Stimulated activated CD4-positive, alpha-beta T cell treated with anti-CD3 and anti-CD28 coated beads, Interleukin-12 subunit alpha, Interleukin-12 subunit beta, amount 100 ng/mL, for 48 hours (primary cell): ENCODE data around the gene PRRT2.
"Not testable (repeated sequence)": the region's sequence is repeated elsewhere in the genome, so short reads cannot be mapped to it uniquely, and the experiment has no call there.

Experiments used
- DNase-seq, 3 donors: peaks; one replicate each; pipeline ENCODE4 v3.0.0-alpha.2; 2020; ENCODE audit warnings: low read depth in 2 of 3, low spot score in 1 of 3

The PRRT2 gene

DNA sequence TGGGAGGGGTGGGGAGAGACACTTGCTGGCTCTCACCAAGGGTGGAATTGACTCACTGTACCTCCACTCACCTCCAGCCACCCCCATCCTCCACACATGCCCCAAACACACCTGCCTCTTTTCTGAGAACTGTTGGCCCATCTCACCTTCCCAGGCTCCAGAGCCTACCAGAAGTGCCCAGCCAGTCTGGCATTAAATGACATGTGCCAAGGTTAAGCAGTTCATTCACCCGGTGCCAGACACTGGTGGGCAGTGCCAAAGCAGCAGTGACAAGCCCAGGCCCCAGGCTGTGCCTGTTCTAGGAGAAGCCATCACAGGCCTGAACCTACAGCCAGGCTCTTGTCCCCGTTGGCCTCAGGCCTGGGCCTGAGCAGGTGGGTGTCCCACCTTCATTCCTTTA, 19.5 kb downstream of the PRRT2 start:
- DNase-seq: no peak

GRCh38 chr16:29833219-29833618, 21.2 kb downstream of the PRRT2 start:
- DNase-seq: not testable (repeated sequence)

- no peak for DNase-seq
Observed at GRCh38 chr16:29834079-29834478, 22.1 kb downstream of the PRRT2 start.

DNA sequence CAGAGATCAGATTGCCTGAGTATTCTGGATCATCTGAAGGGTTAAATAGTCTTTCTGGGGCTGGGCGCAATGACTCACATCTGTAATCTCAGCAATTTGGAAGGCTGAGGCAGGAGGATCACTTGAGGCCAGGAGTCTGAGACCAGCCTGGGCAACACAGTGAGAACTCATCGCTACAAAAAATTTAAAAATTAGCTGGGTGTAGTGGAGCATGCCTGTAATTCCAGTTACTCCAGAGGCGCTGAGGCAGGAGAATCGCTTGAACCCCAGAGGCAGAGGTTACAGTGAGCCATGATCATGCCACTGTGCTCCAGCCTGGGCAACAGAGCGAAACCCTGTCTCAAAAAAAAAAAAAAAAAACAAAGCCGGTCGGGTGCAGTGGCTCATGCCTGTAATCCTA, 23.9 kb downstream of the PRRT2 start:
- DNase-seq: no peak

DNA sequence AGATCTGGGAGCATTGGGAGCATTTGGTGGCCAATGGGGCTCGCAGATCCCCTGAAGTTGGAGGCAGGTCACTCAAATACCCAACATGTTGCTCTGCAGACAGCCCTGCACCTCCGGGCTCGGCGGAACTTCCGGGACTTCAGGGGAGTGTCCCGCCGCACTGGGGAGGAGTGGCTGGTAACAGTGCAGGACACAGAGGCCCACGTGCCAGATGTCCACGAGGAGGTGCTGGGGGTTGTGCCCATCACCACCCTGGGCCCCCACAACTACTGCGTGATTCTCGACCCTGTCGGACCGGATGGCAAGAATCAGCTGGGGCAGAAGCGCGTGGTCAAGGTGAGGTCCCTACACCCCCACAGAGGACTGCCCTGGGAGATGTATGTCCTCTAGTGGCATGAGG, 24.6 kb downstream of the PRRT2 start:
- DNase-seq: no peak

DNA sequence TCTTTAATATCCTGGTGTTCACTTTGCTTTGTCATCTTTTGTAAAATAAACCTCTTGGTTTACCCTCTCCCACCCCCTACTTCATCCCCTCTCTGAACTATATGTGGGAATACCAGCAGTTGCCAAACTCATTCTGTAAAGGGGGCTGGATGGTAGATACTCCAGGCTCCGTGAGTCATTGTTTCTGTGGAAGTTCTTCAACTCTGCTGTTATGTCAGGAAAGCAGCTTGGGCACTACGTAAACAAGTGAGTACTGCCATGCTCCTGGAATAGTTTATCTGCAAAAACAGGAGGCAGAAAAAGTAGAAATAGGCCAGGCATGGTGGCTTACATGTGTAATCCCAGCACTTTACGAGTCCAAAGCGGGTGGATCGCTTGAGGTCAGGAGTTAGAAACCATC, 25.8 kb downstream of the PRRT2 start:
- DNase-seq: no peak

- DNase-seq: no peak
Observed at GRCh38 chr16:29839822-29840221, 27.8 kb downstream of the PRRT2 start.

DNA sequence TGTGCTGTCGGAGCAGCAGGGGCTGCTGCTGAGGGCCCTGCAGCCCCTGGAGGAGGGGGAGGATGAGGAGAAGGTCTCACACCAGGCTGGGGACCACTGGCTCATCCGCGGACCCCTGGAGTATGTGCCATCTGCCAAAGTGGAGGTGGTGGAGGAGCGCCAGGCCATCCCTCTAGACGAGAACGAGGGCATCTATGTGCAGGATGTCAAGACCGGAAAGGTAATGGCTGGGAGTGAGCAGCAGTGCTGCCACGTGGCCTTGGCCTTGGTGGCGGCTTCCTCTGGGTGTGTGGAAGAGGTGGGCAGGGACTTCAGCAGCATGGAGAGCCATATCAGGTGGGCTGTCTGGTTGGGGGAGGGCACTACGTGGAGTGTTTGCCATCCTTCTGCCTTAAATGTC, 28.2 kb downstream of the PRRT2 start:
- DNase-seq: no peak

GRCh38 chr16:29841631-29842030, 29.6 kb downstream of the PRRT2 start:
- DNase-seq: no peak

DNA sequence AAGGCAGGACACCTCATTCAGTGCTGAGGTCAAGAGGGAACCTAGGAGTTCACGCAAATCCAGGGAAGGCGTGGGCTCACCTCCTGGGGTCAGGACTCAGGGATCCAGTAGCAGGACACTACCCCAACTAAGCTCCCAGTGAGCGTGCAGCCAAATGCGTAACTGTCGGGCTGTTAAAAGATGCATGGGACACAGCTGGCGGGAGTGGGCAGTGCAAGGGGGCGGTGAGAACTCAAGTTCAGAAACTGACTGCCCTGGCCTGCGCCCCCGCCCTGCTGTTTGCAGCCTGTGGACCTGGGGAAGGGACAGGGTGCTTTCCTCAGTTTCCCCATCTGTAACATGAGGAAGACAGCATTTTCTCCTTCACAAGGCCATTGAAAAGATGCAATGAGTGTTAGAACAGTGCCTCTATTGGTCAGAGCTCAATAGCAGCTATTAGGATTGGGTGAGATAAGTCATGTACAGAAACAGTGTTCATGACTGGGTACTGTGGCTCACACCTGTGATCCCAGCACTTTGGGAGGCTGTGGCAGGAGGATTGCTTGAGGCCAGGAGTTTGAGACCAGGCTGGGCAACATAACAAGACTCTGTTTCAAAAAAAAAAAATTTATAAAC, 30.8 kb downstream of the PRRT2 start:
- no peak for DNase-seq

- no peak for DNase-seq
Observed at GRCh38 chr16:29843931-29844330, 31.9 kb downstream of the PRRT2 start.

DNA sequence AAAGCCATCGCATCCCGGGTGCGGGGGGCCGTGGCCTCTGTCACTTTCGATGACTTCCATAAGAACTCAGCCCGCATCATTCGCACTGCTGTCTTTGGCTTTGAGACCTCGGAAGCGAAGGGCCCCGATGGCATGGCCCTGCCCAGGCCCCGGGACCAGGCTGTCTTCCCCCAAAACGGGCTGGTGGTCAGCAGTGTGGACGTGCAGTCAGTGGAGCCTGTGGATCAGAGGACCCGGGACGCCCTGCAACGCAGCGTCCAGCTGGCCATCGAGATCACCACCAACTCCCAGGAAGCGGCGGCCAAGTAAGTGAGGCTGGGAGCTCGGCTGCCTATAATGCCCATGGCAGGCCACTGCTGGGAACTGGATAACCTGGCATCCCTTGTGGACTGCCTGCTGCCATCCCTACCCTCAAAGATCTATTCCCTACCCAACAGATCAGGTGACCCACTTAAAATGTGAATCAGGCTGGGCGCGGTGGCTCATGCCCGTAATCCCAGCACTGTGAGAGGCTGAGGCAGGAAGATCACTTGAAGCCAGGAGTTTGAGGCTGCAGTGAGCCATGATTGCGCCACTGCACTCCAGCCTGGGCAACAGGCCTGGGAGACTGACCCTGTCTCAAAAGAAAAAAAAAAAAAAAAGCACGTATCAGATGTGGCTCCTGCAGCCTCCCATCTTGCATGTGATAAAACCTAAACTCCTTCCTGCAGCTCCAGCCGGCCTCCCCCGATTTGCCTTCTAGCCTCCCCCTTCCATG, 32.8 kb downstream of the PRRT2 start:
- no peak for DNase-seq

DNA sequence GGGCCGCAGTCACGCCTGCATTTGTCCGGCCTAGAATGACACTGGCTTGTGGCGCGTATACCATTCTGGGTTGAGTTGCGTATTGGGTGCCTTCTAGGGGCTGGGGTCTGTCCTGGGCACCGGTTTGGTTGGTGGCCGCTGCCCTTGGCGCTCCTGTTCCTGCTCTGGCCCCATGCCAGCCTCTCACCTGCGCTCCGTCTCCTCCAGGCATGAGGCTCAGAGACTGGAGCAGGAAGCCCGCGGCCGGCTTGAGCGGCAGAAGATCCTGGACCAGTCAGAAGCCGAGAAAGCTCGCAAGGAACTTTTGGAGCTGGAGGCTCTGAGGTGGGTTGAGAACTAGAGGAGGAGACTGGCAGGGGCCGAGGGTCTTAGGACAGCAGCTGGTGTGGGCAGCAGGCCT, 33.7 kb downstream of the PRRT2 start:
- no peak for DNase-seq

DNA sequence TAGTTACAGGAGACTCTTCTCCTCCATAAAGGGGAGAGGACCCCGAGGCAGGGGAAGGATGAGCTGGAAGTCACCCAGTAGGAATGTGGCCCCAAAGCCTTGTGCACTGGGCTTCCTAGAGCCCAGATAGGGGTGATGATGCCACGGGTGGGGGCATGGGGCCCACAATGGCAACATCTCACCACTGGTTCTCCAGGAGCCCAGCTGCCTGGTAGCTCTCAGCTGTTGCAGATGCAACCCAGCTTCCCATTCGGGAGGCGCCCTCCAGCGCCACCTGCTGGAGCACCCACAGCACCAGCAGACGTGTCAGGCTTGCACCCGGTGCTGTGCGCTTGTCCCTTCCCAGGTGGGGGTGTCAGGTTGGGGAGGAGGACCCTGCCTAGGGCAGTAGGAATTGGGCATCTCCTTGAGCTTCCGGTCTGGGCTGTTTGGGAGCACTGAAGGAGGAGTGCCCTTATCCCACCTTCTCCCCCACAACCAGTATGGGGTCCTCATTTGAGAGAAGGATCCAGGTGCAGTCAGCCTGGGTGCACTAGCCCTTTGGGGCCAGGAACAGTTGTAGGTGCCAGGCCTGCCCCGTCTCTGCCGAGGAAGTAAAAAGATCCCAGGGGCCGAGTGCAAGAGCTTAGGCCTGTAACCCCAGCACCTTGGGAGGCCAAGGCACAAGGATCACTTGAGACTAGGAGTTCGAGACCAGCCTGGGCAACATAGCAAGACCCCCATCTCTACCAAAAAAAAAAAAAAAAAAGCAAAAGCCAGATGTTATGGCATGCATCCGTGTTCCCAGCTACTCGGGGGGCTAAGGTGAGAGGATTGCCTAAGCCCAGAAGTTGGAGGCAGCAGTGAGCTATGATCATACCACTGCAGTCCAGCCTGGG, 36.7 kb downstream of the PRRT2 start:
- peak; percentile 71 to 79 (median 77) for DNase-seq

DNA sequence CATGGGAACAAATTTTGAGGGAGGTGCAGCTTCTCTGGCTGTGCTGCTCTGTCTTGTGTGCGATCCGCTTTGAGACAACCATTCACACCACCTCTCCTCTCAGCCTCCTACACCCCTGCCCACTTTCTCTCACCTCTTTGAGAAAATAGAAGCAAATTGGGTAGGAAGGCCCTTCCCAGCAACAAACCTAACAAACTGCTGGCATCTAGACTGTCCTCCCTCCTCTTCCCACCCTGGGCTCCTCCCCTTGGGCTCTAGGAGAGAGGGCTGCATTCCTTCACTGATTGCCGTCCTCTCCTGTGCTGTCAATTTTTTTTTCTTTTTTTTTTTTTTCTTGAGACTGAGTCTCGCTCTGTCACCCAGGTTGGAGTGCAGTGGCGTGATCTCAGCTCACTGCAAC, 37.5 kb downstream of the PRRT2 start:
- DNase-seq: no peak

DNA sequence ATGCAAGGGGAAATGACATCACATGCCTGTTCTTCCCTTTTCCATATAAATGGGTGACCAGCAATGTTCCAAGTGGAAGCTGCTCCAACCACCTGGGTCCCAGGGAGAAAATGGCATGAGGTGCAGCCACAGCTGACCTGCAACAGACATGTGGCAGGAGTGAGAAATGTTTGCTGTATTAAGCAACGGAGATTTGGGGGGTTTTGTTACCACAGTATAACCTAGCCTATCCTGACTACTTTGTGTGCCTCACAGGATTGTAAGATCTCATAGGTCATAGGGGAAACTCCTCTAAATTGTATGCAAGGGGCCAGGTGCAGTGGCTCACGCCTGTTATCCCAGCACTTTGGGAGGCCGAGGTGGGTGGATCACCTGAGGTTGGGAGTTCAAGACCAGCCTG, 39.0 kb downstream of the PRRT2 start:
- no peak for DNase-seq

GRCh38 chr16:29852654-29853053, 40.7 kb downstream of the PRRT2 start:
- DNase-seq: no peak

GRCh38 chr16:29854520-29855100, 42.6 kb downstream of the PRRT2 start:
- DNase-seq: no peak

- DNase-seq: no peak
Observed at GRCh38 chr16:29857133-29857760, 45.3 kb downstream of the PRRT2 start.

- DNase-seq: no peak
Observed at GRCh38 chr16:29858149-29858849, 46.3 kb downstream of the PRRT2 start.

DNA sequence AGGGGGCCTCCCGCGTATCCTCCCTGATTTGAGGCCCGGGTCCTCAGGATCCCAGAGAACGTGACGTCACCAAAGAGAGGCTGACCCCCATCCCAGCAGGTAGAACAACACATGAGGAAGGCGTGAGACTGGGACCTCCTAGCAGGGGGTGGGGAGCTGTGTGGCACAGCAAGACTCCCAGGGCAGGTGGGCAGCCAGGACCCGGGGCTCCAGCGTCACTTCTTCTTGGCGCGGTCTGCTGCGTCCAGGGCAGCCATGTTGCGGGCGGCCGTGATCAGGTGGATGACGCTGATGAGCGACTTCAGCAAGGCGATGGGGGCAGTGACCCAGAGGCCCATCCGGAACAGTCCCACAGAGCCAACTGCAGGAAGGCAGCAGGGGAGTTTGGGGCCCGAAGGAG, 47.0 kb downstream of the PRRT2 start:
- DNase-seq: no peak
